ENCODE results near the gene LMTK2.

The LMTK2 gene

GRCh38 chr7:98238976-98239375, 132.3 kb downstream of the LMTK2 start:
- no peak for DNase-seq (ENCODE audit: insufficient read length, low spot score)
- FAIRE-seq, result no peak
- TF ChIP-seq CTCF (IDR thresholded peaks at IDR 0.05; ENCODE audit: insufficient read depth, missing control alignments), result no peak

- no peak for FAIRE-seq
- TF ChIP-seq CTCF (IDR thresholded peaks at IDR 0.05; ENCODE audit: insufficient read depth, missing control alignments), result peak; percentile 40
- peak; percentile 82 for DNase-seq (ENCODE audit: insufficient read length, low spot score)
Measured at GRCh38 chr7:98240961-98241673, 134.5 kb downstream of the LMTK2 start.

GRCh38 chr7:98241674-98242241, 135.1 kb downstream of the LMTK2 start:
- FAIRE-seq, result no peak
- TF ChIP-seq CTCF (IDR thresholded peaks at IDR 0.05; ENCODE audit: insufficient read depth, missing control alignments), result no peak
- DNase-seq (ENCODE audit: insufficient read length, low spot score), result no peak

- TF ChIP-seq CTCF (IDR thresholded peaks at IDR 0.05; ENCODE audit: insufficient read depth, missing control alignments), result no peak
- no peak for FAIRE-seq
- DNase-seq (ENCODE audit: insufficient read length, low spot score), result no peak
Measured at GRCh38 chr7:98242342-98242741, 135.7 kb downstream of the LMTK2 start.

- no peak for TF ChIP-seq CTCF (IDR thresholded peaks at IDR 0.05; ENCODE audit: insufficient read depth, missing control alignments)
- FAIRE-seq, result no peak
- no peak for DNase-seq (ENCODE audit: insufficient read length, low spot score)
Measured at GRCh38 chr7:98242934-98243333, 136.3 kb downstream of the LMTK2 start.

GRCh38 chr7:98244871-98245270, 138.2 kb downstream of the LMTK2 start:
- FAIRE-seq (no peak), DNase-seq (ENCODE audit: insufficient read length, low spot score) (no peak)
- TF ChIP-seq CTCF (IDR thresholded peaks at IDR 0.05; ENCODE audit: insufficient read depth, missing control alignments), result no peak

GRCh38 chr7:98248156-98248555, 141.5 kb downstream of the LMTK2 start:
- TF ChIP-seq CTCF (IDR thresholded peaks at IDR 0.05; ENCODE audit: insufficient read depth, missing control alignments), result no peak
- no peak for DNase-seq (ENCODE audit: insufficient read length, low spot score)
- FAIRE-seq, result no peak

Measured in D721Med (cell line).